Gastrocnemius medialis (tissue), 4 donors: ENCODE data around the gene BLCAP. TPM values are rescaled to one million over a fixed set of nuclear protein-coding genes. Genes with fewer than 3 reads are reported as not detected.

Experiments used
- ATAC-seq, 2 donors: fragments of 150-250 bp; one replicate each; pipeline ENCODE4 v1.9.1; 2016
- DNase-seq, 2 donors: peaks; one replicate each; pipeline ENCODE4 v3.0.0-alpha.2; 2019
- H3K27ac ChIP-seq, 4 donors: fragments of 200-600 bp; sonication (generic); 1 replicate in 1 of 4; 2 replicates in 3 of 4; pipeline ENCODE4 v1.5.1; 2016 to 2018; ENCODE audit warnings: mild to moderate bottlenecking in 2 of 4, moderate library complexity in 1 of 4
- H3K27me3 ChIP-seq, 3 donors: fragments of 200-600 bp; sonication (generic) in 2 of 3; 1 replicate in 1 of 3; 2 replicates in 2 of 3; pipeline versions ENCODE4 v1.5.1 to v1.6.0; 2016 to 2019; ENCODE audit warnings: mild to moderate bottlenecking in 1 of 3, moderate library complexity in 1 of 3
- H3K36me3 ChIP-seq, 2 donors: fragments of 200-600 bp; sonication (generic) in 1 of 2; one replicate each; pipeline ENCODE4 v1.5.1; 2017 to 2018
- H3K4me1 ChIP-seq, 2 donors: fragments of 200-600 bp; sonication (generic) in 1 of 2; one replicate each; pipeline ENCODE4 v1.5.1; 2016 to 2017; ENCODE audit warnings: mild to moderate bottlenecking in 2 of 2
- H3K4me3 ChIP-seq, 4 donors: fragments of 200-600 bp; sonication (generic) in 3 of 4; 1 replicate in 1 of 4; 2 replicates in 3 of 4; pipeline ENCODE4 v1.5.1; 2016 to 2019; ENCODE audit warnings: mild to moderate bottlenecking in 2 of 4
- H3K9me3 ChIP-seq, 3 donors: fragments of 200-600 bp; sonication (generic) in 2 of 3; 1 replicate in 1 of 3; 2 replicates in 2 of 3; pipeline ENCODE4 v1.5.1; 2016 to 2019
- POLR2A ChIP-seq, 2 donors: fragments of 450-650 bp; IDR thresholded peaks; one replicate each; pipeline ENCODE4 v1.6.1; 2017; ENCODE audit warnings: antibody characterized with exemption in 2 of 2, mild to moderate bottlenecking in 2 of 2, moderate library complexity in 2 of 2
- in situ Hi-C, 4 donors: fragments of 200-750 bp; cut with MboI; loops; one replicate each; pipeline versions ENCODE4 v1.15.0 to v1.8.0; 2017; ENCODE audit warnings: low sequenced_read_pairs in 4 of 4
- intact Hi-C: fragments of 100-400 bp; cut with DNase I; formaldehyde crosslinking; loops from one replicate; pipeline ENCODE4 v1.15.1; 2023; ENCODE audit warnings: low total_unique reads
- total RNA-seq, 4 donors: library from RNA; depleted of rRNA; stranded (reverse); fragments of >200 nt; gene quantifications; one replicate each; pipeline versions ENCODE4 v1.1.0 to v1.2.3, GENCODE V29; 2016
- TF ChIP-seq, protein P1 (sequence below), 5 experiments: fragments of 450-650 bp in 3 of 5; fragments of 200-600 bp in 2 of 5; sonication (generic) in 2 of 5; IDR thresholded peaks in 4 of 5; conservative IDR thresholded peaks in 1 of 5; 1 replicate in 4 of 5; 2 replicates in 1 of 5; pipeline ENCODE4 v1.5.1; 2016 to 2019; ENCODE audit warnings: antibody characterized with exemption in 5 of 5, mild to moderate bottlenecking in 3 of 5, moderate library complexity in 3 of 5

The BLCAP gene
- total RNA-seq, 4 donors from 2014 or later = 222 to 583 (median 280) TPM

DNA sequence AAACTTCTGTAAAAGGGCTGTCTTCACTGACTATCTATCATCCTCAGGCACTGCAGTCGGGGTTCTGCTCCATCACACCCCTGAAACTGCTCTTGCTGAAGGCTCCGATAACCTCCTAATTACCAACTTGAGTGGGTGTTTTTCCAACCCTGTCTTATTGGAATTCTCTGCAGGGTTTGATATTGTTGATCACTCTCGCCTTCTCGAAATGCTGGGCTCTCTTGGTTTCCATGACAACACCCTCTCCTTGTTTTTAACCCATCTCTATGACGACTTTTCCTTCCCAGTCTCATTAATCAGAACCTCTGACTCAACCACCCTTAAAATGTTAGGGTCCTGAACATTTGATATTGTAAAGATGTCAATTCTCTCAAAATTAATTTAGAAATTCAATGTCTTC is 46.1 kb downstream of the BLCAP start:
- no peaks in the 10 kb centered on the region for H3K36me3 ChIP-seq
- H3K27ac ChIP-seq = no peak overlapping the region
- TF ChIP-seq POLR2A (IDR thresholded peaks at IDR 0.05) = no peak
- TF ChIP-seq, protein P1, sequence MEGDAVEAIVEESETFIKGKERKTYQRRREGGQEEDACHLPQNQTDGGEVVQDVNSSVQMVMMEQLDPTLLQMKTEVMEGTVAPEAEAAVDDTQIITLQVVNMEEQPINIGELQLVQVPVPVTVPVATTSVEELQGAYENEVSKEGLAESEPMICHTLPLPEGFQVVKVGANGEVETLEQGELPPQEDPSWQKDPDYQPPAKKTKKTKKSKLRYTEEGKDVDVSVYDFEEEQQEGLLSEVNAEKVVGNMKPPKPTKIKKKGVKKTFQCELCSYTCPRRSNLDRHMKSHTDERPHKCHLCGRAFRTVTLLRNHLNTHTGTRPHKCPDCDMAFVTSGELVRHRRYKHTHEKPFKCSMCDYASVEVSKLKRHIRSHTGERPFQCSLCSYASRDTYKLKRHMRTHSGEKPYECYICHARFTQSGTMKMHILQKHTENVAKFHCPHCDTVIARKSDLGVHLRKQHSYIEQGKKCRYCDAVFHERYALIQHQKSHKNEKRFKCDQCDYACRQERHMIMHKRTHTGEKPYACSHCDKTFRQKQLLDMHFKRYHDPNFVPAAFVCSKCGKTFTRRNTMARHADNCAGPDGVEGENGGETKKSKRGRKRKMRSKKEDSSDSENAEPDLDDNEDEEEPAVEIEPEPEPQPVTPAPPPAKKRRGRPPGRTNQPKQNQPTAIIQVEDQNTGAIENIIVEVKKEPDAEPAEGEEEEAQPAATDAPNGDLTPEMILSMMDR (IDR thresholded peaks at IDR 0.05 in 4 of 5, conservative IDR thresholded peaks at IDR 0.05 in 1 of 5) = no peak
- H3K27me3 ChIP-seq = peaks cover 0 to 5% (median 3%) of the 10 kb centered on the region in 3 donors
- in situ Hi-C loops = no loop called here
- intact Hi-C loops = no loop called here
- no peak overlapping the region for H3K4me3 ChIP-seq
- H3K9me3 ChIP-seq = no peaks in the 10 kb centered on the region
- DNase-seq (no peak), ATAC-seq (no peak)
- H3K4me1 ChIP-seq = no peaks in the 10 kb centered on the region

DNA sequence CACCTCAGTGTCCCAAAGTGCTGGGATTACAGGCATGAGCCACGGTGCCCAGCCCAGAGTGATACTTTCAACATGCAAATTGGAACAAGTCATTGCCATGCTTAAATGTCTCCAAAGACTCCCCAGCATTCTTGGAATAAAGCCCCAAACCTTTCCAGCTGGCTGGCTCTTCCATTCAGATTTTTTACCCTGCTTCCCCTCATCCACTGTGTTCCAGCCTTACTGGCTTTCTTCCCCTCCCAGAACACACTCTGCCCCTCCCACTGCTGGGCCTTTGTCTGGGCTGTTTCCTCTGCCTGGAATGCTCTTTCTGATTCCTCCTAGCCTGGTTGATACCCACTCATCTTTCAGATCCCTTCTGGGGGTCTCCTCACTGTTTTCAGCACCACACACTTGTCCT is 46.8 kb downstream of the BLCAP start:
- Histone ChIP-seq H3K4me1 (no peaks in the 10 kb centered on the region), H3K36me3 (no peaks in the 10 kb centered on the region), H3K27me3 (peaks cover 0 to 5% (median 3%) of the 10 kb centered on the region in 3 donors), H3K4me3 (no peak overlapping the region), H3K9me3 (no peaks in the 10 kb centered on the region), H3K27ac (no peak overlapping the region)
- ATAC-seq = no peak
- intact Hi-C loops (no loop called here), in situ Hi-C loops (no loop called here)
- no peak for TF ChIP-seq POLR2A (IDR thresholded peaks at IDR 0.05)
- no peak for DNase-seq

DNA sequence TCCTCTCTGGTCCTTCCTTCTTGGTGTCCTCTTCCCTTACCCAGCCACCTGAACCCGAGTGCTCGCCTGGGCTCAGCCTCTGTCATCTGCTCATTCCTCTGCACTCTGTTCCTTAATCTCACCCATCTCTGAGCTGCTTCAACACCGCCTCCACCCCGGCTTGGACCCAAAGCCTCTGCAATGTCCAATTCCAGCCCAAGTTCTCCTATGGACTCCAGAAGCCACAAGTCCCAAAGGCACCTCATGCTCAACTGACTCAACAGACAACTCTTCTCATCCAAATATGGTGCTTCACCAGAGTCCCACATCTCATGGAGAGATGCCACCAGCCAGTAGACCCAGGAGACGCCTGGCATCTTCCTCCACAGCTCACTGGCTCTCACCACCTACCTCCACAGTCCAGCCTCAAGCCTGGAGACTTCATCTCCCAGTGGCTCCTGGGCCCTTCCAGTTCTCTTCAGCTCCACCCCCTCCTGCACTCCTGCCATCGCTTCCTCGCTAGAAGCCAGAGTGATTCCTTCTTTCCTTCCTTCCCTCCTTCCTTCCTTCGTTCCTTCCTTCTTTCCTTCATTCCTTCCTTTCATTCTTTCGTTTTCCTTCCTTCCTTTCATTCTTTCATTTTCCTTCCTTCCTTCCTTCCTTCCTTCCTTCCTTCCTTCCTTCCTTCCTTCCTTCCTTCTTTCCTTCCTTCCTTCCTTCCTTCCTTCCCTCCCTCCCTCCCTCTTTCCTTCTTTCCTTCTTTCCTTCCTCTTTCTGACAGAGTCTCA is 47.6 kb downstream of the BLCAP start:
- intact Hi-C loops = no loop called here
- ATAC-seq (no peak), DNase-seq (no peak)
- no peaks in the 10 kb centered on the region for H3K9me3 ChIP-seq
- H3K36me3 ChIP-seq = no peaks in the 10 kb centered on the region
- TF ChIP-seq, protein P1 (IDR thresholded peaks at IDR 0.05 in 4 of 5, conservative IDR thresholded peaks at IDR 0.05 in 1 of 5) = no peak
- TF ChIP-seq POLR2A (IDR thresholded peaks at IDR 0.05) = no peak
- H3K4me3 ChIP-seq = no peak overlapping the region
- H3K27me3 ChIP-seq = peaks cover 0 to 5% (median 3%) of the 10 kb centered on the region in 3 donors
- in situ Hi-C loops = no loop called here
- no peak overlapping the region for H3K27ac ChIP-seq
- H3K4me1 ChIP-seq = no peaks in the 10 kb centered on the region

DNA sequence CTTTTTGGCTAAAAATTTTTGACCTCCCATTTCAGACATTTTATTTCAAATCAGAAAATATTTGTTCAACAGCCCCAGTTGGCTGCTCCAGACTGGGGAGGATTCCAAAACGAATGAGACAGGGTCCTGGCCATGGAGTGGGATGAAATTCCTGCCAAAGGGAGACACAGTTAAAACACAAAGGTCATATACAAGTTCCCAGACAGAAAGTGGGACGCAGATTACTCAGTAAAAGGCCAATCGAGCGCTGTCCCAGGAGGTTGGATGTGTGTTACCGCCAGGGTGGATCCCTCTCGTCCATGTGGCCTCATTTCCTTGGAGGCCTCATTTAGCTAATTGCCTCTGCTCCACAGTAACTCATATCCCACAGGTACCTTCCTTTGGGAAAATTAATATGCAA is 48.4 kb downstream of the BLCAP start:
- Histone ChIP-seq H3K4me3 (no peak overlapping the region), H3K36me3 (no peaks in the 10 kb centered on the region), H3K9me3 (no peaks in the 10 kb centered on the region), H3K27me3 (peaks cover 0 to 5% (median 3%) of the 10 kb centered on the region in 3 donors), H3K4me1 (no peaks in the 10 kb centered on the region), H3K27ac (no peak overlapping the region)
- DNase-seq = no peak
- TF ChIP-seq POLR2A (IDR thresholded peaks at IDR 0.05) = no peak
- in situ Hi-C loops (no loop called here), intact Hi-C loops (no loop called here)
- ATAC-seq = no peak

DNA sequence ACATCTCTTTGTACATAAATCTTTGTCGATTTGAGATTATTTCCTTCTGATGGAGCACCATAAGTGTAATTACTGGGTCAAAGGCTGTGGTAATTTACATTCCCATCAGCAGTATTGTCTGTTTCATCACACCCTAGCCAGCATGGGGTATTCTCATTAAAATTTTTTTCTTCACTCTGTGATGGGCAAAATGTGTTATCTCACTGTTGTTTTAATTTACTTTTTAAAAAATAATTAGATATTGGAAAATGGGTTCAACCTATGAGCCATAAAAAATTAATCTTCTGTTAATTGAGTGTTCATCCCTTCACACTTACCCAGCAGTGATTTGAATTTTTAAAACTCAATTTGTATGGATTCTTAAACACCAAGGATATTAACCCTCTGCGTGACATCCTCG is 50.6 kb downstream of the BLCAP start:
- no peaks in the 10 kb centered on the region for H3K9me3 ChIP-seq
- H3K4me1 ChIP-seq = no peaks in the 10 kb centered on the region
- in situ Hi-C loops = no loop called here
- no peak overlapping the region for H3K27ac ChIP-seq
- ATAC-seq (no peak), DNase-seq (no peak)
- intact Hi-C loops = no loop called here
- H3K36me3 ChIP-seq = no peaks in the 10 kb centered on the region
- H3K4me3 ChIP-seq = no peak overlapping the region
- H3K27me3 ChIP-seq = peaks cover 0 to 5% (median 3%) of the 10 kb centered on the region in 3 donors
- TF ChIP-seq POLR2A (IDR thresholded peaks at IDR 0.05) = no peak
- TF ChIP-seq, protein P1 (IDR thresholded peaks at IDR 0.05 in 4 of 5, conservative IDR thresholded peaks at IDR 0.05 in 1 of 5) = no peak
